EH (cell line): ENCODE results near the gene CGNL1.

Experiments
- DNase-seq: peaks from one replicate; pipeline ENCODE4 v3.0.0-alpha.2; 2015; ENCODE audit warnings: low read depth

The CGNL1 gene

GRCh38 chr15:57500256-57500655, 124.0 kb downstream of the CGNL1 start:
- no peak for DNase-seq

GRCh38 chr15:57500979-57501576, 124.8 kb downstream of the CGNL1 start:
- DNase-seq, result peak; percentile 59

DNA sequence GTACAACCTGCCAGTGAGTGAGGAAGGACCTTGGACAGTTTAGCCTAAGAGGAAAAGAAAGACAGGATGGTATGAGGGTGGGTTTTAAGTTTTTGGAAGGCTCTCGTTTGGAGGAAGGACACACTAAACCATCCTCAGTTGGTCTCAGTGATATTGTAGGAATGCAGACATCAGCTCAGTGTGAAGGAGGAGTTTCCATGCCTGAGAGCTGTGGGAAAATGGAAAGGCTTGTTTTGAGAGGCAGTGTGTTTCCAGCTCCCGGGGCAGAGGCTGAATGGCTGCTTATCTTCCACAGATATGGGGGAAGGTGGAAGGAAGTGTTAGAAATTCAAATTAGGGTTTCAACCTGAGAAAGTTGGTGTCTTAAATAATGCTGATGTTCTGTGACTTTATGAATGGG, 125.8 kb downstream of the CGNL1 start:
- peak; percentile 31 for DNase-seq

DNA sequence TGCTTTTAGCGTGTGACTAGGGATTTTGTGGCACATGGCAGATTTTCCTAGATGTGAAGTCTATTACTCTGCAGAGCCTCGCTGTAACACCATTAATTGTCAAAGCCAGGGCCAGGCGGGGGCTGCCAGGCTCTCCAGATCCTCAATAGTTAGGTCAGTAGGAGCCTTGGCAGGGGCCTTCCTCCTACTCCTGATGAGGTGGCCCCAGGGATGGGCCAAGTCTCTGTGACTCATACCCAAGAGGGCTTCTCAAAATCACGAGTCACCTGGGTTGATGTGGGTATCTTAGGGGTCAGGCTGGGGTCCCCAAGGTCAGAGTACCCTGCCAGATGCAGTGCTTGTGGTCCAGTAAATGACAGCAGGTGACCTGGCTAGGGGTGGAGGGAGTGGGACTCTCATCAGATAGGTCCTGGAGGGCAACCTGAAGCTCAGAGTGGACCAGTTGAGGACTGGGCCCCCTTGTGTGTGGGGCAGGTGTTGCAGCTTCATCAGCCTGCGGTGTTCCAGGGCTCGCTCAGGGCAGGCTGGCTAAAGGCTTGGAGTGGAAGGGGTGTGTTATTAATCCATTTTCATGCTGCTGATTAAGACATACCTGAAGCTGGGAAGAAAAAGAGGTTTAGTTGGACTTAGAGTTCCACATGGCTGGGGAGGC, 126.9 kb downstream of the CGNL1 start:
- DNase-seq, result no peak

GRCh38 chr15:57503911-57504598, 127.8 kb downstream of the CGNL1 start:
- peak; percentile 55 for DNase-seq

DNA sequence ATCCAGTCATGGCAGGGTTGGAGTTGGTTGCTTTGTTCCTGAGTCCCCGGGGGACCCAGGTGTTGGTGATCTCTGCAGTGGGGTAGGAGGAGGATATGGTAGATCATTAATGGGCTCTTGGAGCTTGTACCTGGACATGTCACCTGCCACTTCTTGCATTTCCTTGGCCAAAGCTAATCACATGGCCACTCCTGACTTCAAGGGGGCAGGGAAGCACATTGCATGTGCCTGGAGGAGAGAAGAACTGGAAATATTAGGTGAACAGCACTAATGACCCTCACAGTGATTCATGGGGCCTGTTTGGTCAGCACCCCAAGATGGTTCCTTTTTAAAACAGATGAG, 128.3 kb downstream of the CGNL1 start:
- DNase-seq, result no peak

GRCh38 chr15:57505056-57505715, 128.9 kb downstream of the CGNL1 start:
- DNase-seq, result peak; percentile 54

DNA sequence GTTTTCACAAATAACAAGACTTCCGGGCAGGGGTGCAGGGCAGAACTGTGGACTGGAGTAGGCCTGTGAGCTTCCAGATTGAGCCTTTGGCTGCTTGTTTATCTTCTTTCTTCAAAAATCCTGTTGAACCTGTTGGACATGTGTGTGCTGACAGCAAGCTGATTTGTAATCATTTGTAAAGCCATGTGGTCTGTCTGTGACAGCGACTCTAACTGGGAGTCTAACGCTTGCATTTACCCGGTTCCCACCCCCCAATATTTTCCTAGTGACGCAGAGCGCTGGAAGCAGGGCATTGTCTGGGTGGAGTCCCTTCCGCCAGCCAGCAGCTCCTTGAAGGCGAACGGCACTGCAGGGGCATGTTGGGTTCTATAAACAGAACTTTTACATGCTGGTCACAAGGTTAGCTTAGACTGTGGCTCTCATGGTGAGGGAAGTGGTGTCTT, 129.7 kb downstream of the CGNL1 start:
- peak; percentile 77 for DNase-seq

- no peak for DNase-seq
Observed at GRCh38 chr15:57506422-57506821, 130.1 kb downstream of the CGNL1 start.

- no peak for DNase-seq
Observed at GRCh38 chr15:57507111-57507510, 130.8 kb downstream of the CGNL1 start.

DNA sequence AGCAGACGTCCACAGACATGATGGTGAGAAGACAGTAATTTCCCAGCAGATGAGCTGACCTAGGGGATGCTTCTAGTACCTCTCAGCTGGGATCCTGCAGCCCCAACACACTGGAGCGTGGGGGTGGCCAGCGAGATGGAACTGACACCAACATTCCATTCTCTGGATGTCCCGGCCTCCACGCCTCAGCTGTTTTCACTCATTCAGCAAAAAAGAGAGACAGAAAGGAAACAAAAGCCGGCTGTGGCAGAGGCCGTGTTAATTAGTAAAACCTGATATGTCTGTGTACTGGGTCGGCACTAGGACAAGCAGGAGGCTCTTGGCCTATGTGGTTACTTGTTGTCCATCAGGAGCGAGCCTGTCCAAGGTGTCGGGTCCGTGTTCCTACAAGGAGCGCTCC, 132.8 kb downstream of the CGNL1 start:
- DNase-seq, result peak; percentile 46

DNA sequence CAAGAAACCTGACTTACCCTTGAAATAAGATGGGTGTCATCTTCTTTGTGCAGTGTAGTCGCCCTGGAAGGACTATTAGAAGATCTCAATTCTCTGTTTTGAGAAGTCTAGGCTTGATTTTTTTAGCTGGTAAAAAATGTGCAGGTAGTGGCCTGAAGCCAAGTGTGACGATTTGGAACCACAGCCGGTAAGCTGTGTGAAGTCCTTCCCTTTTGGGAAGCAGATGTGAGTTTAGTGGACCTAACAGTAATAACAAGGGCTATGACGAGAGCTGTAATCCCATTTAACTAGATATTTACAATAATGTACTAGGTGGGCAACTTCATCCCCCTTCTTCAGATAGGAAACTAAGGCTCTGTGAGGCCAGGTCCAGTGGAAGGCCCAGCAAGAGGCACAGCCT, 133.7 kb downstream of the CGNL1 start:
- no peak for DNase-seq

- DNase-seq, result no peak
Observed at GRCh38 chr15:57510647-57511046, 134.3 kb downstream of the CGNL1 start.

GRCh38 chr15:57516327-57517029, 140.2 kb downstream of the CGNL1 start:
- DNase-seq, result no peak

DNA sequence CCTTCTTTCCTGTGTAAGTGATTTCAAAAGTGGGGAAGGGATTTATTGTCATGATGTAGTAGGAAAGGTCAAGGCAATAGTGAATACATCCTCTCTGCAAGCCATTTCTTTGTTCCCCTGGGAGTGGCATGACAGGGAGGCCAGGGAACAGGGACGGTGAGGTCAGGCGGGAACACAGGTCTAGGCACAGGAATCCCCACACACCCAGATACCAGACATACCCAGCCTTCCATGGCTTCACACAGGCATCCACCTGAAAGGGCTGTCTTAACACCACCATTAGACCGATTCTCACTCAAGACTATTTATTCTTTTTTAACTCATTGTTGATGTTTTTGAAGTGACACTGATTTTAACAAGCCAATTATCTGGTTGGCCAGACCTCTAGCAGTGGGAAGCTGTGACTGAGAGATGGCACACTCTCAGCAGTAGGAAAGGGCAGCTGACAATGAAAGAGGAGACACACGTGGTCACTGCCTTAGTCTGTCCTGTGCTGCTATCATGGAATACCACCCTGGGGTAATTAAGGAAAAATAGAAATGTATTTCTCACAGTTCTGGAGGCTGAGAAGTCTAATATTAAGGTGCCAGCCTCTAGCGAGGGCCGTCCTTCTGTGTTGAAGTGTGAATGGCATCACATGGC, 140.8 kb downstream of the CGNL1 start:
- DNase-seq, result no peak

DNA sequence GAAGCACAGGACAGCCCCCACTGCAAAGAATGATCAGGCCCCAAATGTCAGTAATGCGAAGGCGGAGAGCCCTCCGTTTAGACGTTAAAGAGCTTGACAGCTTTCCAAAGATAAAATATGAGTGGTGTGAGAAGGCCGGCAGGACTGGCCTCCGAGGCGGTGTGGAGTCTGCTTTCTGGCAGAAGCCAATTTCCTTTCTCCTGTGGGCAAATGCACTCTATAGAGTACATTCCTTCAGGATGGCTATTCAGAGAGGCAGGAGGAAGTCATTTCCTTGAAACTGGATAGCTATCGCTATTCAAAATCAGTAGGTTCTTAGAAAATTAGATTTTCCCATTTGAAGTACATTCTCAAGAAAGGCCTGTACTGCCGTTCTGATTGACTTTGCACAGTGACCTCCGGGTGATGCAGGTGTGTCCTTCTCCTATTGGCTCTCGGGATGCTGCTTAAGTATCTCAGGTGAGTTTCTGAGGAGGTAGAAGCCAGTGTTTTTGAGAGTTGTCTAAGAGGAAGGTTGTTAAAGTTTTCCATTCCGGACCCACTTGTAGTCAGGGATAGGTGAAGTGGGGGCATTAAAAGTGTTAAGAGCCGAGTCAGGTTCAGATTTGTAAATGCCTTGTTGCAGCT, 142.6 kb downstream of the CGNL1 start:
- DNase-seq, result no peak

DNA sequence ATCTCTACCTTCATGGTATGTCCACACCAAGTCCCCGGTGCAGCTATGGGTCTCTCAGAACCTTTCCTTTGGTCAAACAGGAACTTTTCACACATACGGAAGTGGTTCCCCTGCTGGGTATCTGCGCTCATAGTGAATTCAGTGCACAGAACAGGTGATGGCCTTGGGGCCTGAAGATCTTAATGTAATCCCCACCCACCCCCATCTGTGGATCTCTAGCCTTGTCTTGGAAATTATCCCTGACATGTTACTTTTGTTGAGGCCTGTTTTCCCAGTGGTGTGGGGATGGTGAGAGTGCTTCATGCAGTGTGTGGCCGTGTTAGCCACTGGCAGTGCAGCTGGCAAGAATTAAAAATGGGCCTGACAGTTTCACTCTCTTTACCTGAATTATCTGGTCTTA, 143.5 kb downstream of the CGNL1 start:
- DNase-seq, result no peak

DNA sequence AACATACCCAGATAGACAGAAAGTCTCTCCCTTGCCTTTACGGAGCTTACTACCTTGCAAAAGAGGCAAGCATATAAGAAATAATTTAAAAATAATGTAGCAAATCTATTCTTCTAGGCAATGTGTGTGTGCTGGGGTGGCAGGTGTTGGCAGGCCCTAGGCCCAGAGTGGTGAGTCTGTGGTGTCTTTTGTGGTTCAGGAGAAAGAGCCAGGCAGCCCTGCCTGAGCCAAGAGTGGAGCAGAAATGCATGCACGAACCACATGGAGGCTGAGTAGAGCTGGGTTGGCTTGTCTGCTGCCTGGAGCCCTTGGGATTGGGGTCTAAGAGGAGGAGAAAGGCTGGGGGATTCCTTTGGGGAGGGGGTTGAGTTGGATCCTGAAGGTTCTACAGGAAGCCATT, 145.2 kb downstream of the CGNL1 start:
- DNase-seq, result no peak

DNA sequence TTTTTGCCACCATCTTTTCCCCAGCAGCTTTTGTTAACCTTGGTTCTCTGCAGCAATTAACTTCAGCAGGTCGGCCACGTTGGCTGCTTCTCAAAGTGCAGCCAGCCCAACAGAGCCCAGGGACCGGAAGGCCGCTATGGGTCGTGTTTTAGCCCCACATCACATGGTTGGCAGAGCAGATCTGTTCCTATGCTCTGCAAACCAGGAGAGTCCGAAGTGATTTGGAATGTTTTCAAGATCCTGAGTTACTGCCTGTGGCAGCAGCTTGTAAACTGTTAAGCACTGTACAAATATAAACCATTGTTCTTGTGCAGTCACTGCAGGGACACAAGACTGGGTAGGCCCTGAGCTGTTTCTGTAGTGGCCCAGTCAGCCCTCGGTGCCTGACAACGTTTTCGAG, 145.8 kb downstream of the CGNL1 start:
- DNase-seq, result no peak

GRCh38 chr15:57525581-57525980, 149.3 kb downstream of the CGNL1 start:
- DNase-seq, result no peak

- DNase-seq, result peak; percentile 37
Observed at GRCh38 chr15:57526076-57526475, 149.8 kb downstream of the CGNL1 start.
